Bone marrow (tissue), 2 donors: ENCODE data around the gene ARHGAP6.
"Not testable (repeated sequence)": the region's sequence is repeated elsewhere in the genome, so short reads cannot be mapped to it uniquely, and the experiment has no call there.

Experiments used
- DNase-seq, 2 donors: peaks; one replicate each; lab custom pipeline; 2025; lab: John Stamatoyannopoulos, UW

ARHGAP6 gene

GRCh38 chrX:11532291-11533078 is 133.2 kb downstream of the ARHGAP6 start:
- no peak for DNase-seq

GRCh38 chrX:11531226-11531625 is 134.5 kb downstream of the ARHGAP6 start:
- DNase-seq = no peak

- no peak for DNase-seq
These were observed 135.1 kb downstream of the ARHGAP6 start for GRCh38 chrX:11530621-11531020.

- DNase-seq = no peak
These were observed 137.1 kb downstream of the ARHGAP6 start for GRCh38 chrX:11528623-11529022.

GRCh38 chrX:11525685-11526084 is 140.0 kb downstream of the ARHGAP6 start:
- no peak for DNase-seq

- DNase-seq = not testable (repeated sequence)
These were observed 146.5 kb downstream of the ARHGAP6 start for GRCh38 chrX:11519234-11519633.

GRCh38 chrX:11509786-11510185 is 155.9 kb downstream of the ARHGAP6 start:
- no peak for DNase-seq

- DNase-seq = no peak
These were observed 161.5 kb downstream of the ARHGAP6 start for GRCh38 chrX:11504234-11504633.

- DNase-seq = no peak
These were observed 166.4 kb downstream of the ARHGAP6 start for GRCh38 chrX:11499076-11500044.

GRCh38 chrX:11491375-11491774 is 174.3 kb downstream of the ARHGAP6 start:
- DNase-seq = not testable (repeated sequence)

- DNase-seq = no peak
These were observed 181.4 kb downstream of the ARHGAP6 start for GRCh38 chrX:11484290-11484689.

- DNase-seq = no peak
These were observed 184.7 kb downstream of the ARHGAP6 start for GRCh38 chrX:11481035-11481434.

- DNase-seq = no peak
These were observed 185.1 kb downstream of the ARHGAP6 start for GRCh38 chrX:11480626-11481025.

- DNase-seq = no peak
These were observed 186.8 kb downstream of the ARHGAP6 start for GRCh38 chrX:11478911-11479310.

- DNase-seq = no peak
These were observed 187.7 kb downstream of the ARHGAP6 start for GRCh38 chrX:11478026-11478425.

GRCh38 chrX:11474576-11474975 is 191.1 kb downstream of the ARHGAP6 start:
- DNase-seq = no peak

GRCh38 chrX:11474021-11474420 is 191.7 kb downstream of the ARHGAP6 start:
- DNase-seq = no peak

- no peak for DNase-seq
These were observed 192.8 kb downstream of the ARHGAP6 start for GRCh38 chrX:11472879-11473278.

GRCh38 chrX:11472381-11472780 is 193.3 kb downstream of the ARHGAP6 start:
- no peak for DNase-seq

- no peak for DNase-seq
These were observed 195.3 kb downstream of the ARHGAP6 start for GRCh38 chrX:11470250-11470974.

- DNase-seq = no peak
These were observed 199.9 kb downstream of the ARHGAP6 start for GRCh38 chrX:11465648-11466411.
